ENCODE data around the gene NAV2. TPM values are rescaled to one million over a fixed set of nuclear protein-coding genes. Genes with fewer than 3 reads are reported as not detected.

Gene NAV2
- total RNA-seq, 1 experiment from 2014 or later: 22.7 TPM

GRCh38 chr11:19711911-19712280 is 741 bp upstream of the NAV2 start:
- in situ Hi-C loops (cut with HindIII; ENCODE audit: low pct_unique_long_range_greater_than_20kb, low sequenced_read_pairs): no loop called here
- peak overlapping the region; percentile 96 for H3K27ac ChIP-seq (ENCODE audit: low read length)
- intact Hi-C loops (cut with micrococcal nuclease; ENCODE audit: unreplicated experiment): no loop called here
- TF ChIP-seq TCF7L2 (IDR thresholded peaks at IDR 0.05; ENCODE audit: low read depth, low read length): no peak
- TF ChIP-seq REST (IDR thresholded peaks at IDR 0.05; ENCODE audit: insufficient read depth in 1 of 2, low read depth in 2 of 2, low read length in 1 of 2): no peak
- TF ChIP-seq POLR2AphosphoS5 (IDR thresholded peaks at IDR 0.05; ENCODE audit: low read depth, low read length): no peak
- no peak for TF ChIP-seq SIN3A (IDR thresholded peaks at IDR 0.05; ENCODE audit: borderline replicate concordance, insufficient read depth, low read depth, low read length)
- no peak for TF ChIP-seq CTCF (IDR thresholded peaks at IDR 0.05)
- ChIA-PET POLR2A (interaction anchor here (0.7 kb wide), 1 partner anchor 125 kb away, joined by 3 read pairs; no protein-coding TSS in a partner anchor), CTCF (no interaction called here)
- H3K4me1 ChIP-seq (ENCODE audit: control insufficient read depth, insufficient read depth, low read length): peaks cover 34% of the 10 kb centered on the region
- peak overlapping the region; percentile 59 to 64 for H3K4me3 ChIP-seq (ENCODE audit: low read depth in 2 of 2, low read length in 2 of 2)
- no peaks in the 10 kb centered on the region for H3K27me3 ChIP-seq (ENCODE audit: control insufficient read depth, insufficient read depth, low read length)
- ATAC-seq (peak; percentile 5), DNase-seq (ENCODE audit: low read depth, low spot score) (peak; percentile 22)
- no peaks in the 10 kb centered on the region for H3K36me3 ChIP-seq (ENCODE audit: control insufficient read depth, insufficient read depth, low read length)
- BruUV-seq (replicated peaks): TSS peak; percentile 92
- H3K9me3 ChIP-seq (ENCODE audit: control insufficient read depth, insufficient read depth, low read depth, low read length): no peaks in the 10 kb centered on the region

- ATAC-seq (peak; percentile 0; the same call in 1 of the 2 replicates), DNase-seq (ENCODE audit: low read depth, low spot score) (no peak)
- H3K27me3 ChIP-seq (ENCODE audit: control insufficient read depth, insufficient read depth, low read length): no peaks in the 10 kb centered on the region
- in situ Hi-C loops (cut with HindIII; ENCODE audit: low pct_unique_long_range_greater_than_20kb, low sequenced_read_pairs) (no loop called here), intact Hi-C loops (cut with micrococcal nuclease; ENCODE audit: unreplicated experiment) (no loop called here)
- H3K4me3 ChIP-seq (ENCODE audit: low read depth in 2 of 2, low read length in 2 of 2): peak overlapping the region; percentile 64 to 91
- no TSS peak for BruUV-seq (replicated peaks)
- no peaks in the 10 kb centered on the region for H3K9me3 ChIP-seq (ENCODE audit: control insufficient read depth, insufficient read depth, low read depth, low read length)
- H3K27ac ChIP-seq (ENCODE audit: low read length): peak overlapping the region; percentile 71; the same call in 1 of the 2 replicates
- peaks cover 40% of the 10 kb centered on the region for H3K4me1 ChIP-seq (ENCODE audit: control insufficient read depth, insufficient read depth, low read length)
- TF ChIP-seq SIN3A (IDR thresholded peaks at IDR 0.05; ENCODE audit: borderline replicate concordance, insufficient read depth, low read depth, low read length): no peak
- no peak for TF ChIP-seq REST (IDR thresholded peaks at IDR 0.05; ENCODE audit: insufficient read depth in 1 of 2, low read depth in 2 of 2, low read length in 1 of 2)
- no peak for TF ChIP-seq TCF7L2 (IDR thresholded peaks at IDR 0.05; ENCODE audit: low read depth, low read length)
- no peak for TF ChIP-seq CTCF (IDR thresholded peaks at IDR 0.05)
- no peak for TF ChIP-seq POLR2AphosphoS5 (IDR thresholded peaks at IDR 0.05; ENCODE audit: low read depth, low read length)
- CTCF ChIA-PET: interaction anchor here (1.5 kb wide), 1 partner anchor 150 kb away, joined by 3 read pairs; no protein-coding TSS in a partner anchor
- POLR2A ChIA-PET: interaction anchor here (1.1 to 1.4 kb wide), 2 partner anchors 10 to 29 kb away, joined by 3 to 4 read pairs; no protein-coding TSS in a partner anchor
- no peaks in the 10 kb centered on the region for H3K36me3 ChIP-seq (ENCODE audit: control insufficient read depth, insufficient read depth, low read length)
Measured at GRCh38 chr11:19713196-19714021, 772 bp downstream of the NAV2 start.
